HG03196 (cell line): ENCODE measurements around the gene C6orf141.
"Not testable (repeated sequence)": the region's sequence is repeated elsewhere in the genome, so short reads cannot be mapped to it uniquely, and the experiment has no call there.

Experiments
- ATAC-seq: cut with Tn5 transposase; IDR thresholded peaks from one replicate; pipeline ENCODE4 v1.9.1; 2021; ENCODE audit not compliant: unreplicated experiment

The C6orf141 gene

GRCh38 chr6:49565855-49566254 is 15.4 kb downstream of the C6orf141 start:
- ATAC-seq: no peak

- ATAC-seq: no peak
Measured at GRCh38 chr6:49570474-49571079, 20.1 kb downstream of the C6orf141 start.

- no peak for ATAC-seq
Measured at GRCh38 chr6:49576618-49577017, 26.1 kb downstream of the C6orf141 start.

GRCh38 chr6:49579649-49580048 is 29.2 kb downstream of the C6orf141 start:
- no peak for ATAC-seq

- ATAC-seq: no peak
Measured at GRCh38 chr6:49582529-49582928, 32.1 kb downstream of the C6orf141 start.

- not testable (repeated sequence) for ATAC-seq
Measured at GRCh38 chr6:49587262-49587661, 36.8 kb downstream of the C6orf141 start.
